A673 (cell line): Measurements from ENCODE around the gene ZYG11B. TPM values are rescaled to one million over a fixed set of nuclear protein-coding genes. Genes with fewer than 3 reads are reported as not detected.
A peak's percentile ranks its signal among the peaks of the same experiment; 100 is the strongest.
"Not testable (repeated sequence)": the region's sequence is repeated elsewhere in the genome, so short reads cannot be mapped to it uniquely, and the experiment has no call there.

Experiments used
- BruUV-seq: library from RNA; stranded (reverse); fragments of 400-500 nt; replicated peaks from 2 replicates; lab custom pipeline; 2021; lab: Mats Ljungman, UMichigan
- CTCF ChIA-PET: fragments of 300-600 bp; sonication (Branson Sonifier 250); formaldehyde crosslinking; loops from one replicate; lab custom pipeline; 2022; ENCODE audit warnings: antibody characterized with exemption; lab: Charles Lee
- POLR2A ChIA-PET: fragments of 300-600 bp; sonication (Branson Sonifier 250); formaldehyde crosslinking; loops from one replicate; lab custom pipeline; 2022; ENCODE audit warnings: antibody characterized with exemption; ENCODE audit not compliant: low non-redundant PET; lab: Charles Lee
- DNase-seq: peaks from one replicate; pipeline ENCODE4 v3.0.0-alpha.2; 2015; ENCODE audit warnings: low spot score
- H3K27ac ChIP-seq: fragments of 200-600 bp; sonication (generic); 2 replicates; pipeline ENCODE4 v1.5.1; 2016; ENCODE audit warnings: mixed run types, low read depth, mild to moderate bottlenecking, mixed read lengths, antibody characterized with exemption, low read length; ENCODE audit not compliant: poor library complexity, severe bottlenecking
- H3K27me3 ChIP-seq: fragments of 200-600 bp; sonication (generic); replicated peaks from 2 replicates; pipeline ENCODE4 v1.6.1; 2017; ENCODE audit warnings: mixed run types, low read depth, mild to moderate bottlenecking, mixed read lengths, antibody characterized with exemption, low read length; ENCODE audit not compliant: insufficient read depth, poor library complexity
- H3K36me3 ChIP-seq: fragments of 200-600 bp; sonication (generic); 2 replicates; pipeline ENCODE4 v1.6.1; 2016; ENCODE audit warnings: mixed run types, mild to moderate bottlenecking, mixed read lengths, antibody characterized with exemption, low read length; ENCODE audit not compliant: insufficient read depth, poor library complexity, severe bottlenecking
- H3K4me1 ChIP-seq: fragments of 200-600 bp; sonication (generic); 2 replicates; pipeline ENCODE4 v1.6.1; 2017; ENCODE audit warnings: mixed run types, mild to moderate bottlenecking, mixed read lengths, antibody characterized with exemption, low read length; ENCODE audit not compliant: insufficient read depth, poor library complexity, severe bottlenecking
- H3K4me3 ChIP-seq: fragments of 200-600 bp; sonication (generic); 2 replicates; pipeline ENCODE4 v1.5.1; 2016; ENCODE audit warnings: low read depth, mixed run types, mild to moderate bottlenecking, mixed read lengths, low read length; ENCODE audit not compliant: poor library complexity, severe bottlenecking
- H3K9me3 ChIP-seq: fragments of 200-600 bp; sonication (generic); 2 replicates; pipeline ENCODE4 v1.6.1; 2016; ENCODE audit warnings: mixed run types, low read depth, mild to moderate bottlenecking, mixed read lengths, antibody characterized with exemption, low read length; ENCODE audit not compliant: poor library complexity, severe bottlenecking
- EZH2 ChIP-seq: fragments of 200-600 bp; sonication (generic); IDR thresholded peaks from 2 replicates; pipeline ENCODE4 v1.6.1; 2017; ENCODE audit warnings: borderline replicate concordance, low read depth, mild to moderate bottlenecking, mixed read lengths, antibody characterized with exemption, low read length; ENCODE audit not compliant: poor library complexity, severe bottlenecking
- intact Hi-C: fragments of 100-400 bp; cut with micrococcal nuclease; formaldehyde crosslinking; loops from one replicate; pipeline ENCODE4 v1.10.0; 2022; ENCODE audit not compliant: unreplicated experiment
- total RNA-seq: library from RNA; stranded (reverse); gene quantifications from 2 replicates; pipeline ENCODE4 v1.2.3, GENCODE V29; 2021
- TF ChIP-seq, protein P1 (sequence below): fragments of 300-800, 200-600 bp; sonication (generic); conservative IDR thresholded peaks from 2 replicates; pipeline ENCODE4 v1.5.1; 2017; ENCODE audit warnings: low read depth, mild to moderate bottlenecking, antibody characterized with exemption, low read length, moderate library complexity, mixed read lengths

Gene ZYG11B
- total RNA-seq, 1 experiment from 2014 or later, result 23.1 TPM

GRCh38 chr1:52769346-52770033 lies 43.2 kb downstream of the ZYG11B start:
- ChIA-PET CTCF (no interaction called here), POLR2A (interaction anchor here (0.6 kb wide), 1 partner anchor 1491 kb away, joined by 3 read pairs; no protein-coding TSS in a partner anchor)
- Histone ChIP-seq H3K27me3 (no peaks in the 10 kb centered on the region), H3K4me1 (no peaks in the 10 kb centered on the region), H3K36me3 (no peaks in the 10 kb centered on the region), H3K4me3 (no peak overlapping the region), H3K27ac (no peak overlapping the region), H3K9me3 (no peaks in the 10 kb centered on the region)
- no peak for TF ChIP-seq EZH2
- TF ChIP-seq, protein P1, sequence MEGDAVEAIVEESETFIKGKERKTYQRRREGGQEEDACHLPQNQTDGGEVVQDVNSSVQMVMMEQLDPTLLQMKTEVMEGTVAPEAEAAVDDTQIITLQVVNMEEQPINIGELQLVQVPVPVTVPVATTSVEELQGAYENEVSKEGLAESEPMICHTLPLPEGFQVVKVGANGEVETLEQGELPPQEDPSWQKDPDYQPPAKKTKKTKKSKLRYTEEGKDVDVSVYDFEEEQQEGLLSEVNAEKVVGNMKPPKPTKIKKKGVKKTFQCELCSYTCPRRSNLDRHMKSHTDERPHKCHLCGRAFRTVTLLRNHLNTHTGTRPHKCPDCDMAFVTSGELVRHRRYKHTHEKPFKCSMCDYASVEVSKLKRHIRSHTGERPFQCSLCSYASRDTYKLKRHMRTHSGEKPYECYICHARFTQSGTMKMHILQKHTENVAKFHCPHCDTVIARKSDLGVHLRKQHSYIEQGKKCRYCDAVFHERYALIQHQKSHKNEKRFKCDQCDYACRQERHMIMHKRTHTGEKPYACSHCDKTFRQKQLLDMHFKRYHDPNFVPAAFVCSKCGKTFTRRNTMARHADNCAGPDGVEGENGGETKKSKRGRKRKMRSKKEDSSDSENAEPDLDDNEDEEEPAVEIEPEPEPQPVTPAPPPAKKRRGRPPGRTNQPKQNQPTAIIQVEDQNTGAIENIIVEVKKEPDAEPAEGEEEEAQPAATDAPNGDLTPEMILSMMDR, result no peak
- intact Hi-C loops, result no loop called here
- no TSS peak for BruUV-seq
- no peak for DNase-seq

DNA sequence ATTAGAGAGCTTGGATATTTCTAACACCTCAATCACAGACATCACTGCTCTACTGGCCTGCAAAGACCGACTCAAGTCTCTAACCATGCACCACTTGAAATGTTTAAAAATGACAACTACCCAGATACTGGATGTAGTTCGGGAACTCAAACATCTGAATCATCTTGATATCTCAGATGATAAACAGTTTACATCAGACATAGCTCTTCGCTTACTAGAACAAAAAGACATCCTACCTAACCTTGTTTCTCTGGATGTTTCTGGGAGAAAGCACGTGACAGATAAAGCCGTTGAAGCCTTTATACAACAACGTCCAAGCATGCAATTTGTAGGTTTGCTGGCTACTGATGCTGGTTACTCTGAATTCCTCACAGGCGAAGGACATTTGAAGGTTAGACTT lies 45.1 kb downstream of the ZYG11B start:
- Histone ChIP-seq H3K36me3 (no peaks in the 10 kb centered on the region), H3K4me3 (no peak overlapping the region), H3K4me1 (no peaks in the 10 kb centered on the region), H3K9me3 (no peaks in the 10 kb centered on the region), H3K27me3 (no peaks in the 10 kb centered on the region), H3K27ac (no peak overlapping the region)
- intact Hi-C loops, result no loop called here
- no peak for TF ChIP-seq EZH2
- TF ChIP-seq, protein P1, result no peak
- ChIA-PET CTCF (no interaction called here), POLR2A (no interaction called here)
- no peak for DNase-seq
- no TSS peak for BruUV-seq

DNA sequence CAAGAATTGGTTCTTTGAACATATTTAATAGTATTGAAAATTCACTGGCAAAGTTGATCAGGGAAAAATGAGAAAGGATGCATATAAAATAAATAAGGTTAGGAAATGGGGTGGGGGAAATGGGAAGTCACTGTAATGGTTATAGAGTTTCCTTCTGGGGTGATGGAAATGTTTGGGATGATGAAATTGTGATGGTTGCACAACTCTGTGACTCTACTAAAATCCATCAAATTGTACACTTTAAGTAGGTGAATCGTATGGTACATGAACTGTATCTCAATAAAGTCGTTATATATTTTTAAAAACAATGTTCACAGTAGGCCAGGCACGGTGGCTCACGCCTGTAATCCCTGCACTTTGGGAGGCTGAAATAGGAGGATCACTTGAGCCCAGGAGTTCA lies 59.9 kb downstream of the ZYG11B start:
- intact Hi-C loops, result no loop called here
- Histone ChIP-seq H3K9me3 (no peaks in the 10 kb centered on the region), H3K4me3 (no peak overlapping the region), H3K36me3 (peaks cover 33% of the 10 kb centered on the region), H3K4me1 (no peaks in the 10 kb centered on the region), H3K27me3 (no peaks in the 10 kb centered on the region), H3K27ac (no peak overlapping the region)
- POLR2A ChIA-PET, result no interaction called here
- CTCF ChIA-PET, result no interaction called here
- no peak for DNase-seq
- BruUV-seq, result TSS peak; percentile 31
- no peak for TF ChIP-seq EZH2
- TF ChIP-seq, protein P1, result no peak

DNA sequence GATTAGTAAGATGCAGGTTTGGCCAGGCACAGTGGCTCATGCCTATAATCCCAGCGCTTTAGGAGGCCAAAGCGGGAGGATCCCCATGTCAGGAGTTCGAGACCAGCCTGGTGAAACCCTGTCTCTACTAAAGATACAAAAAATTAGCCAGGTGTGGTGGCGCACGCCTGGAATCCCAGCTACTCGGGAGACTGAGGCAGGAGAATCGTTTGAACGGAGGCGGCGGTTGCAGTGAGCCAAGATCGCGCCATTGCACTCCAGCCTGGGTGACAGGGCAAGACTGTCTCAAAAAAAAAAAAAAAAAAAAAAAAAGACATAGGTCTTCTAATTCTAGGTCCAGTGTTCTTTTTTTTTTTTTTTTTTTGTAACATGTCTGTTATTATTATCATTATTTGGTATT lies 64.2 kb downstream of the ZYG11B start:
- H3K9me3 ChIP-seq, H3K27me3 ChIP-seq, H3K27ac ChIP-seq, CTCF ChIA-PET, DNase-seq, H3K4me3 ChIP-seq, BruUV-seq, POLR2A ChIA-PET, intact Hi-C loops: not testable (repeated sequence)
- peaks cover 12% of the 10 kb centered on the region for H3K4me1 ChIP-seq
- H3K36me3 ChIP-seq, result peaks cover 16% of the 10 kb centered on the region
